H1 (cell line): Measurements from ENCODE around the gene SETDB2.

Source experiments
- CEBPB ChIP-seq: IDR thresholded peaks from 2 replicates; pipeline ENCODE4 v1.6.1; 2012; ENCODE audit warnings: low read depth, low read length
- CTCF ChIP-seq, 3 experiments: IDR thresholded peaks; 1 replicate in 2 of 3; 2 replicates in 1 of 3; pipeline versions ENCODE4 v1.5.1 to v1.6.1; 2011; ENCODE audit warnings: low read length in 3 of 3, mild to moderate bottlenecking in 3 of 3, inconsistent platforms in 2 of 3, low read depth in 1 of 3, moderate library complexity in 1 of 3; ENCODE audit not compliant: insufficient read depth in 1 of 3; ENCODE audit errors: control extremely low read depth in 1 of 3
- HDAC2 ChIP-seq, 2 experiments: fragments of 300-600 bp in 1 of 2; sonication (generic) in 1 of 2; IDR thresholded peaks; 2 replicates each; pipeline ENCODE4 v1.6.1; 2011 to 2012; ENCODE audit warnings: low read depth in 2 of 2, low read length in 2 of 2, mild to moderate bottlenecking in 2 of 2, moderate library complexity in 2 of 2, borderline replicate concordance in 1 of 2, inconsistent platforms in 1 of 2
- MAX ChIP-seq: IDR thresholded peaks from 2 replicates; pipeline ENCODE4 v1.6.1; 2012; ENCODE audit warnings: inconsistent platforms
- POLR2A ChIP-seq, 2 experiments: IDR thresholded peaks; 1 replicate in 1 of 2; 2 replicates in 1 of 2; pipeline ENCODE4 v1.6.1; 2011; ENCODE audit warnings: low read depth in 2 of 2, low read length in 2 of 2, mild to moderate bottlenecking in 2 of 2; ENCODE audit errors: control extremely low read depth in 1 of 2
- RBBP5 ChIP-seq: IDR thresholded peaks from 2 replicates; pipeline ENCODE4 v1.7.1; 2012; ENCODE audit warnings: low read depth, mild to moderate bottlenecking, inconsistent platforms, low read length, moderate library complexity, borderline replicate concordance
- SP1 ChIP-seq: IDR thresholded peaks from 2 replicates; pipeline ENCODE4 v1.6.1; 2011; ENCODE audit warnings: low read depth, low read length
- SP2 ChIP-seq: IDR thresholded peaks from 2 replicates; pipeline ENCODE4 v1.6.1; 2012; ENCODE audit warnings: mild to moderate bottlenecking, low read length, inconsistent platforms

- TF ChIP-seq CTCF (IDR thresholded peaks at IDR 0.05; ENCODE audit: control extremely low read depth in 1 of 3, insufficient read depth in 1 of 3, low read depth in 1 of 3, low read length in 3 of 3) (no peak), MAX (no peak), SP2 (no peak), SP1 (no peak), CEBPB (no peak), RBBP5 (no peak), POLR2A (IDR thresholded peaks at IDR 0.05; ENCODE audit: control extremely low read depth in 1 of 2, low read depth in 2 of 2, low read length in 2 of 2) (no peak), HDAC2 (IDR thresholded peaks at IDR 0.05; ENCODE audit: borderline replicate concordance in 1 of 2, low read depth in 2 of 2, low read length in 2 of 2) (no peak)
Observed at GRCh38 chr13:49536144-49536873, 92.2 kb downstream of the SETDB2 start.
